Prostate gland (tissue), 2 donors: ENCODE measurements around the gene GZMM. TPM values are rescaled to one million over a fixed set of nuclear protein-coding genes. Genes with fewer than 3 reads are reported as not detected.

ENCODE experiments used
- DNase-seq: peaks from one replicate; pipeline ENCODE4 v3.0.0-alpha.2; 2019; ENCODE audit warnings: low spot score
- H3K27ac ChIP-seq, 2 donors: fragments of 200-600 bp; sonication (generic); 2 replicates each; pipeline ENCODE4 v1.5.1; 2017 to 2019
- H3K27me3 ChIP-seq: fragments of 200-600 bp; sonication (generic); replicated peaks from 2 replicates; pipeline ENCODE4 v1.5.1; 2019; ENCODE audit not compliant: insufficient read depth
- H3K36me3 ChIP-seq, 2 donors: fragments of 200-600 bp; sonication (generic); 1 replicate in 1 of 2; 2 replicates in 1 of 2; pipeline versions ENCODE4 v1.5.1 to v1.8.1; 2017 to 2019
- H3K4me1 ChIP-seq: fragments of 200-600 bp; sonication (generic); replicated peaks from 2 replicates; pipeline ENCODE4 v1.5.1; 2019
- H3K4me3 ChIP-seq, 2 donors: fragments of 200-600 bp; sonication (generic); 2 replicates each; pipeline ENCODE4 v1.5.1; 2017 to 2019
- H3K9me3 ChIP-seq: fragments of 200-600 bp; sonication (generic); 2 replicates; pipeline ENCODE4 v1.5.1; 2017
- POLR2A ChIP-seq: fragments of 450-650 bp; IDR thresholded peaks from one replicate; pipeline ENCODE4 v1.6.1; 2016; ENCODE audit warnings: antibody characterized with exemption, mild to moderate bottlenecking
- POLR2AphosphoS5 ChIP-seq: sonication (generic); formaldehyde crosslinking; IDR thresholded peaks from one replicate; pipeline ENCODE4 v1.6.1; 2017; ENCODE audit warnings: antibody characterized with exemption
- WGBS: methylation state at CpG from one replicate; pipeline ENCODE4 v1.1.5; 2018; 5-methylcytosine and 5-hydroxymethylcytosine counted together
- intact Hi-C: fragments of 100-400 bp; cut with DNase I; formaldehyde crosslinking; loops from one replicate; pipeline ENCODE4 v1.14.2; 2022
- total RNA-seq, 2 donors: library from RNA; depleted of rRNA; stranded (reverse); fragments of >200 nt; gene quantifications; one replicate each; pipeline ENCODE4 v1.1.0, GENCODE V29; 2016
- TF ChIP-seq, protein P1 (sequence below), 4 experiments: fragments of 200-600 bp in 2 of 4; fragments of 450-650 bp in 2 of 4; sonication (generic) in 2 of 4; IDR thresholded peaks; 1 replicate in 3 of 4; 2 replicates in 1 of 4; pipeline ENCODE4 v1.5.1; 2016 to 2019; ENCODE audit warnings: antibody characterized with exemption in 4 of 4, mild to moderate bottlenecking in 2 of 4, moderate library complexity in 2 of 4

Gene GZMM
- total RNA-seq, 2 donors from 2014 or later: 0.68 TPM; not detected in 1

DNA sequence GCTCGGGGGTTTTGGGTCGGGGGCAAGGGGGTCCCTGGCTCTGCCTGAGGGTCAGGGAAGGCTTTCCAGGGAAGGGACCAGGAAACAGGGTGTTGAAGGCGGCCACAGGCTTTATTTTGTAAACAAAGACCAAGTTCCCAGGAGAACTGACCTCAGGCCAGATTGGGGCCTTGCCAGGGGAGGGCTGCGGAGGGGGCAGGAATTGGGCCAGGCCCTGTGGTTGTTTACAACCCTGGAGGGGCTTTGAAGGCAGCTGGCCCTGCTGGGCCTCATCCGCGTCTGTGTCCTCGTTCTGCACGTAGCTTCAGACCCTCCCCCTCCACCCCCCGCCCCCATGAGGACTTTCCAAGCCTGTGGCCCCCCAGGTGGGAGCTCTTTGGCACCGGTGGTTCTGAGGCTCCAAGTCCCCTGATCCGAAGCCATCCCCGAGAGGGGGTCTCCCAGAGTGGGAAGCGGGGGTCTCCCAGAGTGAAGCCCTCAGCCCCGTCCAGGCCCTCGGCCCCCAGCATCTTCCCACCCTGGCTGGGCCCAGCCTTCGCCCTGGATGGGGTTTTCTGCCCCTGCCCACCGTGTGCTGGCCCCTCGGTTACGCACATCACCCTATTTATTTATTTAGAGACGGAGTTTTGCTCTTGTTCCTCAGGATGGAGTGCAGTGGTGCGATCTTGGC is 15.1 kb downstream of the GZMM start:
- H3K9me3 ChIP-seq: no peaks in the 10 kb centered on the region
- H3K4me3 ChIP-seq: no peak overlapping the region
- 52% methylated on average over 21 of the region's 21 CpGs for WGBS
- no peaks in the 10 kb centered on the region for H3K4me1 ChIP-seq
- intact Hi-C loops: no loop called here
- no peaks in the 10 kb centered on the region for H3K27me3 ChIP-seq
- DNase-seq: no peak
- H3K36me3 ChIP-seq: no peaks in the 10 kb centered on the region
- no peak overlapping the region for H3K27ac ChIP-seq
- no peak for TF ChIP-seq POLR2A
- no peak for TF ChIP-seq POLR2AphosphoS5
- TF ChIP-seq, protein P1, sequence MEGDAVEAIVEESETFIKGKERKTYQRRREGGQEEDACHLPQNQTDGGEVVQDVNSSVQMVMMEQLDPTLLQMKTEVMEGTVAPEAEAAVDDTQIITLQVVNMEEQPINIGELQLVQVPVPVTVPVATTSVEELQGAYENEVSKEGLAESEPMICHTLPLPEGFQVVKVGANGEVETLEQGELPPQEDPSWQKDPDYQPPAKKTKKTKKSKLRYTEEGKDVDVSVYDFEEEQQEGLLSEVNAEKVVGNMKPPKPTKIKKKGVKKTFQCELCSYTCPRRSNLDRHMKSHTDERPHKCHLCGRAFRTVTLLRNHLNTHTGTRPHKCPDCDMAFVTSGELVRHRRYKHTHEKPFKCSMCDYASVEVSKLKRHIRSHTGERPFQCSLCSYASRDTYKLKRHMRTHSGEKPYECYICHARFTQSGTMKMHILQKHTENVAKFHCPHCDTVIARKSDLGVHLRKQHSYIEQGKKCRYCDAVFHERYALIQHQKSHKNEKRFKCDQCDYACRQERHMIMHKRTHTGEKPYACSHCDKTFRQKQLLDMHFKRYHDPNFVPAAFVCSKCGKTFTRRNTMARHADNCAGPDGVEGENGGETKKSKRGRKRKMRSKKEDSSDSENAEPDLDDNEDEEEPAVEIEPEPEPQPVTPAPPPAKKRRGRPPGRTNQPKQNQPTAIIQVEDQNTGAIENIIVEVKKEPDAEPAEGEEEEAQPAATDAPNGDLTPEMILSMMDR (IDR thresholded peaks at IDR 0.05): no peak

DNA sequence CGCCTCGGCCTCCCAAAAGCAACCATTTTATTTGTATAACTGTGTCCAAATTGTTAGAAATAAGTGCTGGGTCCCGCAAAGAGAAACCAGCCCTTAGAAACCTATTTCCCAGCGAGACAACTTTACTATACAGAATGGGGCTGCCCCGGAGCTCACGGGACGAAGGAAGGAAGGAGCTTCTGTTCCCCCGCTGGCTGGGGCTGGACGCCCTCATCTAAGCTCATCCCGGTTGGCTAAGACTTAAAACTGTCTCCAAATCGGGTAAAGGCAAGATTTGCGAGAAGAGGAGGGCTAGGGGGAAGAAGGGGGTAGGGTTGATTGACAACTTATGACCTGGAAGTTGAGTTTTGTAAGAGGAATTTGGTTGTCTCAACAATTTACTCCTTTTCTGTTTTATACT is 16.3 kb downstream of the GZMM start:
- Histone ChIP-seq H3K4me1 (no peaks in the 10 kb centered on the region), H3K4me3 (no peak overlapping the region), H3K27ac (no peak overlapping the region), H3K9me3 (no peaks in the 10 kb centered on the region), H3K27me3 (no peaks in the 10 kb centered on the region), H3K36me3 (no peaks in the 10 kb centered on the region)
- intact Hi-C loops: no loop called here
- DNase-seq: no peak
- TF ChIP-seq POLR2A: no peak
- no peak for TF ChIP-seq POLR2AphosphoS5
- TF ChIP-seq, protein P1 (IDR thresholded peaks at IDR 0.05): no peak
- 65% methylated on average over 12 of the region's 12 CpGs for WGBS

DNA sequence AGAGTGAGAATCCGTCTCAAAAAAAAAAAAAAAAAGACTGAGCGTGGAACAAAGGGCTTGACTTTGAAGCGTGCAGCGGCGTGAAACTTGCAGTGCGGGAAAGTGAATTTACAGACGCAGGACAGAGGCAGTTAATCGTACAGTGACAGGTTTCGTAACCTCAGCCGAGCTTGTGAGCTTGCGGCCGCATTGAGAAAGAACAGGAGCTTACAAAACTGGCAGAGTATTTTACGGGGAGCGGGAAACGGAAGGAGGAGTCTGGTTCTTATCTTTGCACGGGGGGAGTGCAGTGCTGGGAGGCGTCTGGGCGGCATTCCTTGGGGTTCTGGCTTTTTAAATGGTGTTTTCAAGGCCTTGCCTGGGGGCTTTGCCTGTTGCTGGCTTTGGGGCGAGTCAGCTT is 22.6 kb downstream of the GZMM start:
- no peaks in the 10 kb centered on the region for H3K36me3 ChIP-seq
- H3K4me3 ChIP-seq: no peak overlapping the region
- H3K27ac ChIP-seq: peak overlapping the region in 1 of 2 donors; percentile 37
- WGBS: 19% methylated on average over 19 of the region's 19 CpGs
- no peaks in the 10 kb centered on the region for H3K4me1 ChIP-seq
- DNase-seq: peak; percentile 77
- intact Hi-C loops: no loop called here
- H3K9me3 ChIP-seq: no peaks in the 10 kb centered on the region
- no peaks in the 10 kb centered on the region for H3K27me3 ChIP-seq
- TF ChIP-seq, protein P1 (IDR thresholded peaks at IDR 0.05): no peak
- peak; percentile 84 for TF ChIP-seq POLR2AphosphoS5

DNA sequence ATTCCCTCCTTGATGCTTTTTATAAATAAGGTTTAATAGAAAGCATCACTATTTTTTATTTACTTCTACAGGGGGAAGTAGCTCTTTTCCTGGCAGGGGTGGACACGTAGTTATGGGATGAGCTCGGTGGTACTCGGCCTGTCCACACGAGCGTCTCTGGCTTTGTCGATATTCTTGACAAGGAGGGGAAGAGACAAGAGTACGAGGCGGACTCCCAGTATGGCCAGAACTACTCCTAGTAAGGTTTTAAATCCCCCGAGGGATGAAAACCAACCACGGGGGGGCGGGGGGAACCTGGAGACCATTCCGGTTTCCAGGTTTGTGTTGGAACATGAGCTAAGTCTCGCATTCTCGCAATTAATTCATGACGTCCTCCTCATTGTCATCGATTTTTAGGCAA is 23.0 kb downstream of the GZMM start:
- peak overlapping the region in 1 of 2 donors; percentile 37 for H3K27ac ChIP-seq
- no peak overlapping the region for H3K4me3 ChIP-seq
- WGBS: 40% methylated on average over 16 of the region's 16 CpGs

More for the DNA sequence above, 23.0 kb downstream of the GZMM start:
- no peak for DNase-seq
- no peaks in the 10 kb centered on the region for H3K27me3 ChIP-seq
- no peaks in the 10 kb centered on the region for H3K4me1 ChIP-seq
- no peaks in the 10 kb centered on the region for H3K36me3 ChIP-seq
- intact Hi-C loops: no loop called here
- TF ChIP-seq POLR2AphosphoS5: no peak
- TF ChIP-seq, protein P1 (IDR thresholded peaks at IDR 0.05): no peak
- no peak for TF ChIP-seq POLR2A
- no peaks in the 10 kb centered on the region for H3K9me3 ChIP-seq
